Measurements from ENCODE around the gene PIP4K2C. TPM values are rescaled to one million over a fixed set of nuclear protein-coding genes. Genes with fewer than 3 reads are reported as not detected.
A peak's percentile ranks its signal among the peaks of the same experiment; 100 is the strongest.

Gene PIP4K2C
- total and polyA plus RNA-seq, 12 donors = 5.8 to 17.2 (median 14.1) TPM

DNA sequence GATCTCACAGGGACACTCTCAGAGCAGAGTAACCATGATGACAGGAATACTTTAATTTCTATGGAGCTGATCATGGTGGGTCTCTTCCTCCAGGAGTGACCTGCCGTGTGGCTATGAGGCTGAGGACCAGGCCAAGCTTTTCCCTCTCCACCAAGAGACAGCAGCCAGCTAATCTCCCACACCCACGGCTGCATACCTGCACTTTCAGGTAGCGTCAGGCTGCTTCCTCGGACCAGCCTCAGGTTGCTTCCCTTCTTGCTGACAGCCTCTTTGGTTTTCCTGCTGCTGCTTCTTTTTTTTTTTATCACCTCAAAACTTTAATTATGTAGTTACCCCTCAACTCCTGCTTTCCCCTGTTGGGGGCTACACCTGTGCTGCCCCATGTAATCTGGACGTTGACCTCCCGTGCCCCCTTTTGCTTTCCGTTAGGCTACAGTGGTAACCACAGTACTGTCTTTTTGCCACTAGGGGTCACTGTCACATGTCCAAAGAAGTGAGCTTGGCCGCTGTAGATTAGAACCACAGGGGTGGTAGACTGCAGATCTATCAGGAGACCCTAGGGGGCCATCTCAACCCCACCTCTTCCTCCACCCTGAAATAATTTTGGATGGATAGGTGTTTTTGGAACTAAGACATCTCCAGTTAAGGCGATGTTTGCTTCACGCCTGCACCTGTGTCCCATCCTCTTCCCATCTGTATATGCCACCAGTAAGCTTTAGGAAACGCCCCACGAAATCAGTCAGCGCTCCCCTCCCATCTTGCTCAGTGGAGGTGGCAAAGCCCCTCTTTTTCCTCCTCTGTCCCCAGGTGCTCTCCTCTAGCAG is 7.8 kb upstream of the PIP4K2C start:
- DNase-seq = peak in 1 of 2 donors; percentile 80
- peak; percentile 90 to 98 (median 95) for ATAC-seq
- no peaks in the 10 kb centered on the region for H3K36me3 ChIP-seq
- TF ChIP-seq, protein P1, sequence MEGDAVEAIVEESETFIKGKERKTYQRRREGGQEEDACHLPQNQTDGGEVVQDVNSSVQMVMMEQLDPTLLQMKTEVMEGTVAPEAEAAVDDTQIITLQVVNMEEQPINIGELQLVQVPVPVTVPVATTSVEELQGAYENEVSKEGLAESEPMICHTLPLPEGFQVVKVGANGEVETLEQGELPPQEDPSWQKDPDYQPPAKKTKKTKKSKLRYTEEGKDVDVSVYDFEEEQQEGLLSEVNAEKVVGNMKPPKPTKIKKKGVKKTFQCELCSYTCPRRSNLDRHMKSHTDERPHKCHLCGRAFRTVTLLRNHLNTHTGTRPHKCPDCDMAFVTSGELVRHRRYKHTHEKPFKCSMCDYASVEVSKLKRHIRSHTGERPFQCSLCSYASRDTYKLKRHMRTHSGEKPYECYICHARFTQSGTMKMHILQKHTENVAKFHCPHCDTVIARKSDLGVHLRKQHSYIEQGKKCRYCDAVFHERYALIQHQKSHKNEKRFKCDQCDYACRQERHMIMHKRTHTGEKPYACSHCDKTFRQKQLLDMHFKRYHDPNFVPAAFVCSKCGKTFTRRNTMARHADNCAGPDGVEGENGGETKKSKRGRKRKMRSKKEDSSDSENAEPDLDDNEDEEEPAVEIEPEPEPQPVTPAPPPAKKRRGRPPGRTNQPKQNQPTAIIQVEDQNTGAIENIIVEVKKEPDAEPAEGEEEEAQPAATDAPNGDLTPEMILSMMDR (IDR thresholded peaks at IDR 0.05) = peak; percentile 91 to 98 (median 95)
- no peaks in the 10 kb centered on the region for H3K9me3 ChIP-seq
- H3K27ac ChIP-seq = no peak overlapping the region
- no peak overlapping the region for H3K4me3 ChIP-seq
- 45 to 46% methylated on average over 13 of the region's 13 CpGs for WGBS, 2 donors
- intact Hi-C loops (cut with DNase I) = loop anchor here (1.0 to 2.0 kb wide), 5 partner anchors 38 to 50 kb away; partner anchors contain the start of gene B4GALNT1 (in 2 of the 10)
- no peaks in the 10 kb centered on the region for H3K4me1 ChIP-seq
- H3K27me3 ChIP-seq = peaks cover 0 to 29% (median 7%) of the 10 kb centered on the region in 7 donors

DNA sequence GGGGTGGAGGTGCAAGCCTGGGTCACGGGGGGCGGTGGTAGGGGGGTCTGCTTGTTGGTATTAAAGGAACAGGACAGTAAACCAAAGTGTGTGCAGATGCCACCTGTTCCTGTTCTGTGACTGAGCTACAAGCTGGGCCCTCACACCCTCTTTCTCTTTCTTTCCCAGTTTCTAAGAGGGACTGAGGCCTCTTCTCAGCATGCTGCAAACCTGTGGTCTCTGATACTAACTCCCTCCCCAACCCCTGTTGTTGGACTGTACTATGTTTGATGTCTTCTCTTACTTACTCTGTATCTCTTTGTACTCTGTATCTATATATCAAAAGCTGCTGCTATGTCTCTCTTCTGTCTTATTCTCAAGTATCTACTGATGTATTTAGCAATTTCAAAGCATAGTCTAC is 6.9 kb upstream of the PIP4K2C start:
- no peak overlapping the region for H3K27ac ChIP-seq
- no peaks in the 10 kb centered on the region for H3K9me3 ChIP-seq
- no peak overlapping the region for H3K4me3 ChIP-seq
- TF ChIP-seq, protein P1 (IDR thresholded peaks at IDR 0.05) = no peak
- intact Hi-C loops (cut with DNase I) = no loop called here
- no peaks in the 10 kb centered on the region for H3K4me1 ChIP-seq
- ATAC-seq (no peak), DNase-seq (no peak)
- peaks cover 0 to 29% (median 10%) of the 10 kb centered on the region in 7 donors for H3K27me3 ChIP-seq
- 87 to 100% methylated on average over 2 of the region's 2 CpGs for WGBS, 2 donors
- no peaks in the 10 kb centered on the region for H3K36me3 ChIP-seq

DNA sequence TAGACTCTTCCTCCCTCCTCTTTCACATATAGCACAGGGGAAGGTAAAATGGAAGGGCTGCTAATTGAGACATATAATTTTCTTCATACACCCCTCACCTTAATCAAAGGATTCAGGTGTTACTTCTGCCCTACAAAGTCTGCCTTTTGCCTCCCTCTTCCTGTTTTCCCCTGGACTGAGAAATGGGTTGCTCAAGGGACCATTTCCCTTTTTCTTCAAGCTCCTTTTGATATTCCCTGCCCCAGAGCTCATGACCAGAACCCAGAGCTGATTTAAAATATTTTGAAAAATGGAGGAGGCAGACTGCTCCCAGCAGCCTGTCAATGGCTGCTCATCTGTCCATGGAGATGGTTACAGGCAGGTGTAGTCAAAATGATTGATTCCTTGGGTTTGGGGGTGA is 6.3 kb upstream of the PIP4K2C start:
- Histone ChIP-seq H3K4me3 (no peak overlapping the region), H3K27me3 (peaks cover 0 to 29% (median 10%) of the 10 kb centered on the region in 7 donors), H3K36me3 (no peaks in the 10 kb centered on the region), H3K9me3 (no peaks in the 10 kb centered on the region), H3K27ac (no peak overlapping the region), H3K4me1 (no peaks in the 10 kb centered on the region)
- intact Hi-C loops (cut with DNase I) = no loop called here
- no peak for DNase-seq
- TF ChIP-seq, protein P1 (IDR thresholded peaks at IDR 0.05) = no peak
- ATAC-seq = no peak

DNA sequence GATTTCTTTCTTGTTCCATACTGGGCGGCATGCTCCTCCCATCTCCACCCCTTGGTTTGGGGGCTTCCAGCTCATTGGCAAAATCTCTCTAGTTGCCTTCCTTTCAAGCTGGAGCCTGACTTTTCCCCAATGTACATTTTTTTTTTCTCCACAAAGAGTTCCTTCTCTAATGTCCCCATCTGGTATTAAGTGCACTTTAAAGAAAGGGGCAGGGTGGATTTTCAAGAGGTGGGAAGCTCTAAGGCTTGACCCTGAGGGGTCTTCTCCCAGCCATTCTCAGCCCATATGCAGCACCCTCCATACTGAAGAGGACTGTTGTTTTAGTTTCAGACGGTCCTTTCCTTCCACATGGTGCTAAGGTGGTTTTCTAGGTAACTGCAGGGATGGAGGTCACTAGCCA is 5.8 kb upstream of the PIP4K2C start:
- Histone ChIP-seq H3K4me1 (peaks cover 0 to under 1% (median 0%) of the 10 kb centered on the region in 9 donors), H3K4me3 (no peak overlapping the region), H3K27me3 (peaks cover 0 to 29% (median 10%) of the 10 kb centered on the region in 7 donors), H3K9me3 (no peaks in the 10 kb centered on the region), H3K36me3 (no peaks in the 10 kb centered on the region), H3K27ac (no peak overlapping the region)
- 84% methylated on average over 2 of the region's 2 CpGs for WGBS, 2 donors
- ATAC-seq (no peak), DNase-seq (no peak)
- TF ChIP-seq, protein P1 (IDR thresholded peaks at IDR 0.05) = no peak
- intact Hi-C loops (cut with DNase I) = no loop called here

All from heart right ventricle (tissue), 16 donors.